Spleen (tissue), 7 donors: ENCODE results near the gene PTPRG.

Source experiments
- POLR2A ChIP-seq, 3 donors: fragments of 450-650 bp; IDR thresholded peaks; one replicate each; pipeline ENCODE4 v1.5.1; 2017; ENCODE audit warnings: antibody characterized with exemption in 3 of 3, mild to moderate bottlenecking in 1 of 3
- POLR2AphosphoS5 ChIP-seq, 3 donors: sonication (generic); formaldehyde crosslinking; IDR thresholded peaks; one replicate each; pipeline ENCODE4 v1.5.1; 2017; ENCODE audit warnings: antibody characterized with exemption in 3 of 3
- TF ChIP-seq, protein P1 (sequence below), 11 experiments: fragments of 200-600 bp in 7 of 11; fragments of 450-650 bp in 4 of 11; sonication (generic) in 4 of 11; IDR thresholded peaks in 8 of 11; conservative IDR thresholded peaks in 3 of 11; 1 replicate in 7 of 11; 2 replicates in 4 of 11; pipeline versions ENCODE4 v1.4.0 to v1.8.0; 2016 to 2021; ENCODE audit warnings: antibody characterized with exemption in 11 of 11, inconsistent platforms in 4 of 11, mild to moderate bottlenecking in 1 of 11
- donor health status: DM: no; HTN: no; CAD: no; lungs with moderate emphysema.
- donor health status: DM: no; HTN: no; CAD: no.
- donor health status: DM: no; HTN: no; CAD: no.

DNA sequence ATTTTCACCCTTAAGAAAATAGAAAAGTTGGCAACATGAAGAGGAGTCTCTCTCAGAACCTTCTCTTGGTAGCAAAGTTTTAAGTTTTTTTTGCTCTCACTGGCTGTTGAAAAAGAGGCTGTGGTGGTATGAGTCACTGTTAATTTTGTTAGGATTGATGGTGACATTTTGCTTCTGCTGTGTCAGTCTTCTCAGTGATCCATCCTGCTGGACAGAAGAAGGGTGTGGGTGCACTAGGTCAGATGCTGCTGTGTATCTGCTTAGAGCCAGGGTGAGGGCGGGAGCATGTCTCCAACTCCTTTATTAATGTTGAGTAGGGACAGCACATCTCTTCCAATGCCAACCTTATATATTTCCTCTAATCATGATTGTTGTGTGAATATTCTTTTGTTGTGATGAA is 442.5 kb downstream of the PTPRG start:
- TF ChIP-seq POLR2A (IDR thresholded peaks at IDR 0.05): no peak
- TF ChIP-seq POLR2AphosphoS5 (IDR thresholded peaks at IDR 0.05): no peak
- TF ChIP-seq, protein P1, sequence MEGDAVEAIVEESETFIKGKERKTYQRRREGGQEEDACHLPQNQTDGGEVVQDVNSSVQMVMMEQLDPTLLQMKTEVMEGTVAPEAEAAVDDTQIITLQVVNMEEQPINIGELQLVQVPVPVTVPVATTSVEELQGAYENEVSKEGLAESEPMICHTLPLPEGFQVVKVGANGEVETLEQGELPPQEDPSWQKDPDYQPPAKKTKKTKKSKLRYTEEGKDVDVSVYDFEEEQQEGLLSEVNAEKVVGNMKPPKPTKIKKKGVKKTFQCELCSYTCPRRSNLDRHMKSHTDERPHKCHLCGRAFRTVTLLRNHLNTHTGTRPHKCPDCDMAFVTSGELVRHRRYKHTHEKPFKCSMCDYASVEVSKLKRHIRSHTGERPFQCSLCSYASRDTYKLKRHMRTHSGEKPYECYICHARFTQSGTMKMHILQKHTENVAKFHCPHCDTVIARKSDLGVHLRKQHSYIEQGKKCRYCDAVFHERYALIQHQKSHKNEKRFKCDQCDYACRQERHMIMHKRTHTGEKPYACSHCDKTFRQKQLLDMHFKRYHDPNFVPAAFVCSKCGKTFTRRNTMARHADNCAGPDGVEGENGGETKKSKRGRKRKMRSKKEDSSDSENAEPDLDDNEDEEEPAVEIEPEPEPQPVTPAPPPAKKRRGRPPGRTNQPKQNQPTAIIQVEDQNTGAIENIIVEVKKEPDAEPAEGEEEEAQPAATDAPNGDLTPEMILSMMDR (IDR thresholded peaks at IDR 0.05 in 8 of 11, conservative IDR thresholded peaks at IDR 0.05 in 3 of 11): no peak
